HG02763 (cell line): Measurements from ENCODE around the gene MYRIP.

ENCODE experiments used
- ATAC-seq: cut with Tn5 transposase; IDR thresholded peaks from one replicate; pipeline ENCODE4 v1.9.1; 2021; ENCODE audit warnings: mild to moderate bottlenecking, moderate library complexity; ENCODE audit not compliant: unreplicated experiment

Gene MYRIP

GRCh38 chr3:39962581-39962980 lies 153.2 kb downstream of the MYRIP start:
- ATAC-seq: no peak

- no peak for ATAC-seq
These were observed 156.1 kb downstream of the MYRIP start for GRCh38 chr3:39965461-39965860.

- no peak for ATAC-seq
These were observed 156.6 kb downstream of the MYRIP start for GRCh38 chr3:39965997-39966396.

GRCh38 chr3:39970982-39971381 lies 161.6 kb downstream of the MYRIP start:
- no peak for ATAC-seq

- no peak for ATAC-seq
These were observed 162.2 kb downstream of the MYRIP start for GRCh38 chr3:39971559-39972031.

- no peak for ATAC-seq
These were observed 163.1 kb downstream of the MYRIP start for GRCh38 chr3:39972508-39972907.

- no peak for ATAC-seq
These were observed 167.8 kb downstream of the MYRIP start for GRCh38 chr3:39977058-39977794.

- ATAC-seq: no peak
These were observed 168.9 kb downstream of the MYRIP start for GRCh38 chr3:39978308-39978707.

GRCh38 chr3:39980058-39980457 lies 170.6 kb downstream of the MYRIP start:
- ATAC-seq: no peak

- ATAC-seq: no peak
These were observed 171.4 kb downstream of the MYRIP start for GRCh38 chr3:39980781-39981180.

- ATAC-seq: no peak
These were observed 172.3 kb downstream of the MYRIP start for GRCh38 chr3:39981547-39982184.

GRCh38 chr3:39982665-39983357 lies 173.4 kb downstream of the MYRIP start:
- ATAC-seq: no peak

- ATAC-seq: no peak
These were observed 180.3 kb downstream of the MYRIP start for GRCh38 chr3:39989746-39990145.

- no peak for ATAC-seq
These were observed 181.1 kb downstream of the MYRIP start for GRCh38 chr3:39990532-39990931.

- ATAC-seq: no peak
These were observed 199.4 kb downstream of the MYRIP start for GRCh38 chr3:40008796-40009195.

- no peak for ATAC-seq
These were observed 200.6 kb downstream of the MYRIP start for GRCh38 chr3:40009991-40010390.

- no peak for ATAC-seq
These were observed 203.0 kb downstream of the MYRIP start for GRCh38 chr3:40012381-40012780.

GRCh38 chr3:40016391-40016790 lies 207.0 kb downstream of the MYRIP start:
- ATAC-seq: no peak

- ATAC-seq: no peak
These were observed 209.0 kb downstream of the MYRIP start for GRCh38 chr3:40018369-40018768.

GRCh38 chr3:40019376-40019775 lies 210.0 kb downstream of the MYRIP start:
- ATAC-seq: no peak

GRCh38 chr3:40020689-40021088 lies 211.3 kb downstream of the MYRIP start:
- no peak for ATAC-seq

- no peak for ATAC-seq
These were observed 211.9 kb downstream of the MYRIP start for GRCh38 chr3:40021338-40021737.
